ENCODE results near the gene CHERP.
"Not testable (repeated sequence)": the region's sequence is repeated elsewhere in the genome, so short reads cannot be mapped to it uniquely, and the experiment has no call there.

Gene CHERP

GRCh38 chr19:16476401-16476800 is 65.8 kb downstream of the CHERP start:
- no peak for DNase-seq (ENCODE audit: low spot score)

GRCh38 chr19:16473875-16474392 is 68.3 kb downstream of the CHERP start:
- DNase-seq (ENCODE audit: low spot score) = no peak

DNA sequence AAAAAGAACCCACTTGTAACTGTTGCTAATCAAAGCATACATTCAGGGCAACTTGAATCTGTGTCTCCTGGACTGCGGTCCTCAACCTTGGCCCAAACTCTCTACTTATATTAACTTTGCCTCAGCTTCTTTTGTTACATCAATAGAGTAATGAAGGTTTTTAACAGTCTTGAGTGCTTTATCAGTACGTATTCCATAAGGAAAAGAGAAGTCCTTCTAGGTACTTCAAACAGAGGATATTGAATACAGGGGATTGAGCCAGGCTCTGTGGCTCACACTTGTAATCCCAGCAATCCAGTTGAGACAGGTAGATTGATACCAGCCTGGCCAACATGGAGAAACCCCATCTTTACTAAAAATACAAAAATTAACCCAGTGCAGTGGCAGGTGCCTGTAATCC is 69.2 kb downstream of the CHERP start:
- no peak for DNase-seq (ENCODE audit: low spot score)

DNA sequence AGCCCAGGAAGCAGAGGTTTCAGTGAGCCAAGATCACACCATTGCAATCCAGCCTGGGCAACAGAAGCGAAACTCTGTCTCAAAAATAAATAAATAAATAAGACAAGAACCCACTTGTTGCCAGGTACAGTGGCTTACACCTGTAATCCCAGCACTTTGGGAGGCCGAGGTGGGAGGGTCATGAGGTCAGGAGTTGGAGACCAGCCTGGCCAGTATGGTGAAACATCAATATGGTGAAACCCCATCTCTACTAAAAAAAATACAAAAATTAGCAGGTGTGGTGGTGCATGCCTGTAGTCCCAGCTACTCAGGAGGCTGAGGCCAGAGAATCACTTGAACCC is 69.7 kb downstream of the CHERP start:
- DNase-seq (ENCODE audit: low spot score) = not testable (repeated sequence)

DNA sequence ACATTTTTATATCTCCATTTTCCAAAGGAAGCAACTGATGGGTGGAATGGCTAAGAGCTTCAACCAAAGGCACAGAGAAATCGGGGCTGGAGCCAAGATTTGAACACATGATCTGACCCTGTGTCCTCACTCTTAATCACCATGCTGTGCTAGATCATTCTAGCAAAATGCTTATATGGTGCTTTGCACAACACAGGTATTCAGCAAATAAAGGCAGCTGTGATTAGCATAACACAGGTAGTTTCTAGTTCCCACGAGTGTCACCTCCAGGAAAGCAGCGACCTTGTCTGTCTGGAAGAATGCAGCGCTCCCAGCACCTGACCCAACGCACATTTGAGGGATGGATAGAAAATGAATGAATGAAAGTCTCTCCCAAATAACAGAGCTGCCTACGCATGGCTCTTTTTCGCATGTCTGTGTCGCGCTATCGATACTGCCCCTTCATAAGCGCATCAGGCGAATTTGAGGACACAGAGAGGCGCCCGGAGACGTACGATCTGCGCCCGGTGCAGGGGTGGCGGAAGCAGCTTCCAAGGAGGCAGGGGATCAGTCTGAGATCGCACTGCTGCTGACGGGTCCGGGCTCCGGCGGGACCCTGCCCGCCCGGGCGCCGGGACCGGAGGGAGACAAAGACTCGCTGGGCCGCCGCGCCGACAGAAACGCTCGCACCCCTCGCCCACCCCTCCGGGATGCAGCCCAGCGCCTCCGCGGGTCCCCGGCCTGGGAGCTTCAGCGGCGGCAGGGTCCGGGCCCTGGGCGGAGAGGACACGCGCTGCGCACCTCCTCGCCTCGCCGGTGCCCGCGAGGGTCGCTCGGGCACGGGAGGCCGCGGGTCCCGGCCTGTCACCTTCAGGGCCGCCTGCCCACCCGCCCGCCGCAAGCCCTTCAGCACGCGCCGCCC is 71.1 kb downstream of the CHERP start:
- DNase-seq (ENCODE audit: low spot score) = peak; percentile 58

GRCh38 chr19:16470541-16470910 is 71.7 kb downstream of the CHERP start:
- no peak for DNase-seq (ENCODE audit: low spot score)
